Right lobe of liver (tissue), 4 donors: Measurements from ENCODE around the gene TTLL10.

ENCODE experiments used
- CTCF ChIP-seq, 4 donors: fragments of 200-600 bp in 3 of 4; fragments of 450-650 bp in 1 of 4; IDR thresholded peaks; one replicate each; pipeline versions ENCODE4 v1.5.1 to v1.8.0; 2016 to 2022; ENCODE audit warnings: antibody characterized with exemption in 4 of 4, mild to moderate bottlenecking in 2 of 4
- POLR2A ChIP-seq: fragments of 450-650 bp; IDR thresholded peaks from one replicate; pipeline ENCODE4 v1.6.1; 2017; ENCODE audit warnings: antibody characterized with exemption, mild to moderate bottlenecking
- donor health status: DM: no; HTN: no; CAD: no.
- donor health status: DM: no; HTN: no; CAD: no.
- donor health status: DM: no; HTN: yes; CAD: no.

GRCh38 chr1:1125945-1126344 is 47.7 kb upstream of the TTLL10 start:
- TF ChIP-seq CTCF (IDR thresholded peaks at IDR 0.05) (no peak), POLR2A (no peak)
